Endometrial microvascular endothelial cells (primary cell): Measurements from ENCODE around the gene DDX17. TPM values are rescaled to one million over a fixed set of nuclear protein-coding genes. Genes with fewer than 3 reads are reported as not detected.

ENCODE experiments used
- in situ Hi-C: cut with HindIII; loops from 2 replicates; pipeline ENCODE4 v1.10.0; 2017; ENCODE audit warnings: low sequenced_read_pairs, low pct_unique_long_range_greater_than_20kb; ENCODE audit errors: inconsistent ontology term
- total RNA-seq: library from RNA; depleted of rRNA; stranded (reverse); fragments of >200 nt; gene quantifications from one replicate; pipeline ENCODE4 v1.2.3, GENCODE V29; 2015; ENCODE audit errors: inconsistent ontology term

Gene DDX17
- total RNA-seq, 1 donor from 2014 or later = 239 TPM

DNA sequence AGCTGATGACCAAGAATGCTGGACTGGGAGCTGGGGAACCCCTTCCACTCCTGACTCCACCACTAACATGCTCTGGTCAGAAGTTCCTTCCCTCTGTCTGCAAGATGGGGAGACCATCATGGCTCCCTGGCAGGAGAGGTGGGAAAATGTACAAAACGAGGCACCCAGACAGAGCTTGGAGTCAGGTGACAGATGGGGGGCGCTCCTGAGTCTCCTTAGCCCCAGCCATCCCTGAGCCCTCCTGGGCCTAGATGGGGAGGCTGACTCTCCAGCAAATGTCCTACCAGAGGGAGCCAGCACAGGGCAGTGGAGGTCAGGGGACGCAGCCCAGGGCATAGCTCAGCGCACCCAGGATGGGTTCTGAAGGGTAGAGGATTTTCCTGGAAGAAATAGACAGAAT, 71.1 kb downstream of the DDX17 start:
- in situ Hi-C loops = no loop called here

DNA sequence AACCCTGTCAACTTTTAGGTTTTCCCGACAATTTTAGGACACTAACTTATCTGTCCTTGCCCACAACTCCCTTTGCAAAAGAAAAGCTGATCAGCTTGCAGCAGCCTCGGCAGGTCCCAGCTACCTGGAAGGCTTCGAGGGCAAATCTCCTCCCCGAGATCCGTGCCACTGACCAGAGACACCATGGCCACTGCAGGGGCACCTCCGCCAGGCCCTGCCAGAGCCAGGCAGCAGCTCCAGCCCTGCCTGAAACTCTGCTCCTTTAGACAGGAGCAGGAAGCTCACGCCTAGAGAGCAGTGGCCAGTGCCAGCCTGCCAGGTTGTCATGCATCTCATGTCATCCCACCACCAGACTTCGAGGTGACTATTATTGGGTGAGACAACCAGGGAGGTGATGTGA, 72.2 kb downstream of the DDX17 start:
- in situ Hi-C loops = no loop called here

Other genes starting within 250 kb of the DDX17 start
- gene TMEM184B, start 233.3 kb downstream of the DDX17 start, total RNA-seq = 111 TPM
- gene CSNK1E, start 188.9 kb downstream of the DDX17 start, total RNA-seq = 153 TPM
- not detected for gene KCNJ4, start 51.1 kb downstream of the DDX17 start, total RNA-seq
- gene KDELR3, start 38.2 kb downstream of the DDX17 start, total RNA-seq = 41.3 TPM
- gene DMC1, start 63.9 kb upstream of the DDX17 start, total RNA-seq = not detected
- 0.19 TPM for gene FAM227A, start 150.1 kb upstream of the DDX17 start, total RNA-seq
- 19.5 TPM for gene CBY1, start 150.3 kb upstream of the DDX17 start, total RNA-seq
- gene TOMM22, start 175.6 kb upstream of the DDX17 start, total RNA-seq = 123 TPM
- gene JOSD1, start 194.6 kb upstream of the DDX17 start, total RNA-seq = 69.8 TPM
- 34.1 TPM for gene GTPBP1, start 199.6 kb upstream of the DDX17 start, total RNA-seq
- 114 TPM for gene SUN2, start 249.7 kb upstream of the DDX17 start, total RNA-seq